ENCODE results near the gene PPP1R12B.
"Not testable (repeated sequence)": the region's sequence is repeated elsewhere in the genome, so short reads cannot be mapped to it uniquely, and the experiment has no call there.

- peak; percentile 65 for TF ChIP-seq CTCF (conservative IDR thresholded peaks at IDR 0.05; ENCODE audit: low read length)
- not testable (repeated sequence) for TF ChIP-seq EZH2phosphoT487 (IDR thresholded peaks at IDR 0.05; ENCODE audit: borderline replicate concordance, low read depth, low read length)
Observed at GRCh38 chr1:202614363-202615207, 266.1 kb downstream of the PPP1R12B start.

All from OCI-LY7 (cell line).